ENCODE measurements around the gene FBXL7. TPM values are rescaled to one million over a fixed set of nuclear protein-coding genes. Genes with fewer than 3 reads are reported as not detected.

FBXL7 gene
- polyA plus RNA-seq, 3 donors = not detected

- no peak overlapping the region for H2AFZ ChIP-seq (ENCODE audit: insufficient read depth, low read depth, low read length, poor library complexity, severe bottlenecking)
- no peak for DNase-seq
- TF ChIP-seq CTCF (IDR thresholded peaks at IDR 0.05) = no peak
- no peaks in the 10 kb centered on the region for H3K4me1 ChIP-seq (ENCODE audit: control insufficient read depth in 1 of 2, insufficient read depth in 2 of 2, low read length in 2 of 2)
- H3K9me3 ChIP-seq (replicated peaks in 1 of 2; ENCODE audit: control insufficient read depth in 1 of 2, insufficient read depth in 1 of 2, low read length in 2 of 2) = peaks cover 4 to 18% of the 10 kb centered on the region in 2 donors
- H4K20me1 ChIP-seq (ENCODE audit: insufficient read depth, low read length) = no peaks in the 10 kb centered on the region
- H3K4me3 ChIP-seq (replicated peaks in 1 of 3; ENCODE audit: low read depth in 2 of 3, low read length in 3 of 3) = no peak overlapping the region
- H3K27ac ChIP-seq (ENCODE audit: low read depth in 1 of 2, low read length in 2 of 2) = no peak overlapping the region
- no peaks in the 10 kb centered on the region for H3K36me3 ChIP-seq (replicated peaks in 1 of 2; ENCODE audit: control insufficient read depth in 1 of 2, insufficient read depth in 2 of 2, low read length in 2 of 2)
- H3K27me3 Mint-ChIP-seq (ENCODE audit: low read depth in 3 of 3) = no peaks in the 10 kb centered on the region
- no peak overlapping the region for H3K4me3 Mint-ChIP-seq
- H3K36me3 Mint-ChIP-seq = no peaks in the 10 kb centered on the region
- no peaks in the 10 kb centered on the region for H3K27me3 ChIP-seq (ENCODE audit: control insufficient read depth in 2 of 2, insufficient read depth in 2 of 2, low read length in 2 of 2)
- no peaks in the 10 kb centered on the region for H3K79me2 ChIP-seq (ENCODE audit: insufficient read depth, low read length)
- no peak overlapping the region for H3K9ac ChIP-seq (ENCODE audit: insufficient read depth, low read length, poor library complexity, severe bottlenecking)
- WGBS (ENCODE audit: insufficient coverage) = 7% methylated on average over 3 of the region's 3 CpGs
- no peak overlapping the region for H3K27ac Mint-ChIP-seq
- H3K9me3 Mint-ChIP-seq = peaks cover 0 to 17% (median 5%) of the 10 kb centered on the region in 7 donors
- H3K4me1 Mint-ChIP-seq = no peaks in the 10 kb centered on the region
- intact Hi-C loops (cut with micrococcal nuclease) = no loop called here
- H3K4me2 ChIP-seq (replicated peaks; ENCODE audit: extremely low read depth, low read length, poor library complexity, severe bottlenecking) = no peak overlapping the region
Measured at GRCh38 chr5:15834596-15835245, 334.7 kb downstream of the FBXL7 start.

- Histone ChIP-seq H4K20me1 (ENCODE audit: insufficient read depth, low read length) (no peaks in the 10 kb centered on the region), H3K79me2 (ENCODE audit: insufficient read depth, low read length) (no peaks in the 10 kb centered on the region), H3K36me3 (replicated peaks in 1 of 2; ENCODE audit: control insufficient read depth in 1 of 2, insufficient read depth in 2 of 2, low read length in 2 of 2) (no peaks in the 10 kb centered on the region), H3K9ac (ENCODE audit: insufficient read depth, low read length, poor library complexity, severe bottlenecking) (no peak overlapping the region), H3K4me3 (replicated peaks in 1 of 3; ENCODE audit: low read depth in 2 of 3, low read length in 3 of 3) (no peak overlapping the region), H3K27me3 (ENCODE audit: control insufficient read depth in 2 of 2, insufficient read depth in 2 of 2, low read length in 2 of 2) (no peaks in the 10 kb centered on the region), H3K9me3 (replicated peaks in 1 of 2; ENCODE audit: control insufficient read depth in 1 of 2, insufficient read depth in 1 of 2, low read length in 2 of 2) (peaks cover 3 to 18% of the 10 kb centered on the region in 2 donors), H3K4me1 (ENCODE audit: control insufficient read depth in 1 of 2, insufficient read depth in 2 of 2, low read length in 2 of 2) (no peaks in the 10 kb centered on the region), H3K27ac (ENCODE audit: low read depth in 1 of 2, low read length in 2 of 2) (no peak overlapping the region), H2AFZ (ENCODE audit: insufficient read depth, low read depth, low read length, poor library complexity, severe bottlenecking) (no peak overlapping the region), H3K4me2 (replicated peaks; ENCODE audit: extremely low read depth, low read length, poor library complexity, severe bottlenecking) (no peak overlapping the region)
- H3K4me1 Mint-ChIP-seq = no peaks in the 10 kb centered on the region
- H3K9me3 Mint-ChIP-seq = peaks cover 0 to 15% (median 3%) of the 10 kb centered on the region in 7 donors
- no peak for TF ChIP-seq CTCF (IDR thresholded peaks at IDR 0.05)
- no CpG with 5 or more reads among the region's 2 CpGs for WGBS (ENCODE audit: insufficient coverage)
- H3K36me3 Mint-ChIP-seq = no peaks in the 10 kb centered on the region
- H3K27ac Mint-ChIP-seq = no peak overlapping the region
- intact Hi-C loops (cut with micrococcal nuclease) = no loop called here
- no peak for DNase-seq
- H3K4me3 Mint-ChIP-seq = no peak overlapping the region
- H3K27me3 Mint-ChIP-seq (ENCODE audit: low read depth in 3 of 3) = no peaks in the 10 kb centered on the region
Measured at GRCh38 chr5:15835514-15835913, 335.5 kb downstream of the FBXL7 start.

All from CD14-positive monocyte (primary cell).